ENCODE results near the gene RBL1.
"Not testable (repeated sequence)": the region's sequence is repeated elsewhere in the genome, so short reads cannot be mapped to it uniquely, and the experiment has no call there.

The RBL1 gene

GRCh38 chr20:36969051-36969450 is 126.7 kb downstream of the RBL1 start:
- Histone ChIP-seq H3K4me1 (ENCODE audit: control insufficient read depth, insufficient read depth, low read length, poor library complexity, severe bottlenecking) (no peaks in the 10 kb centered on the region), H3K9me3 (ENCODE audit: control insufficient read depth, low read length) (no peaks in the 10 kb centered on the region), H3K27ac (ENCODE audit: low read depth, low read length, severe bottlenecking) (no peak overlapping the region), H3K4me3 (ENCODE audit: extremely low read depth, insufficient read depth, low read length, poor library complexity, severe bottlenecking) (no peak overlapping the region), H3K36me3 (ENCODE audit: control insufficient read depth, insufficient read depth, low read length) (no peaks in the 10 kb centered on the region)
- WGBS, 2 experiments (ENCODE audit: insufficient coverage in 2 of 2): 95 to 100% methylated on average over 4 of the region's 4 CpGs

GRCh38 chr20:36967636-36968035 is 128.2 kb downstream of the RBL1 start:
- Histone ChIP-seq H3K36me3 (ENCODE audit: control insufficient read depth, insufficient read depth, low read length) (no peaks in the 10 kb centered on the region), H3K4me3 (ENCODE audit: extremely low read depth, insufficient read depth, low read length, poor library complexity, severe bottlenecking) (no peak overlapping the region), H3K27ac (ENCODE audit: low read depth, low read length, severe bottlenecking) (no peak overlapping the region), H3K4me1 (ENCODE audit: control insufficient read depth, insufficient read depth, low read length, poor library complexity, severe bottlenecking) (no peaks in the 10 kb centered on the region), H3K9me3 (ENCODE audit: control insufficient read depth, low read length) (peaks cover 6% of the 10 kb centered on the region)
- WGBS, 2 experiments (ENCODE audit: insufficient coverage in 2 of 2): 90 to 100% methylated on average over 1 to 4 of the region's 5 CpGs

GRCh38 chr20:36966965-36967364 is 128.8 kb downstream of the RBL1 start:
- not testable (repeated sequence) for H3K27ac ChIP-seq (ENCODE audit: low read depth, low read length, severe bottlenecking); H3K4me1 ChIP-seq (ENCODE audit: control insufficient read depth, insufficient read depth, low read length, poor library complexity, severe bottlenecking); H3K9me3 ChIP-seq (ENCODE audit: control insufficient read depth, low read length); H3K4me3 ChIP-seq (ENCODE audit: extremely low read depth, insufficient read depth, low read length, poor library complexity, severe bottlenecking); H3K36me3 ChIP-seq (ENCODE audit: control insufficient read depth, insufficient read depth, low read length)
- WGBS, 2 experiments (ENCODE audit: insufficient coverage in 2 of 2): 85 to 100% methylated on average over 3 of the region's 3 CpGs

- WGBS, 2 experiments (ENCODE audit: insufficient coverage in 2 of 2): 83 to 92% methylated on average over 6 to 7 of the region's 9 CpGs
- not testable (repeated sequence) for H3K4me3 ChIP-seq (ENCODE audit: extremely low read depth, insufficient read depth, low read length, poor library complexity, severe bottlenecking); H3K27ac ChIP-seq (ENCODE audit: low read depth, low read length, severe bottlenecking); H3K4me1 ChIP-seq (ENCODE audit: control insufficient read depth, insufficient read depth, low read length, poor library complexity, severe bottlenecking); H3K36me3 ChIP-seq (ENCODE audit: control insufficient read depth, insufficient read depth, low read length); H3K9me3 ChIP-seq (ENCODE audit: control insufficient read depth, low read length)
Observed at GRCh38 chr20:36962354-36962941, 133.3 kb downstream of the RBL1 start.

GRCh38 chr20:36959242-36959641 is 136.6 kb downstream of the RBL1 start:
- Histone ChIP-seq H3K36me3 (ENCODE audit: control insufficient read depth, insufficient read depth, low read length) (no peaks in the 10 kb centered on the region), H3K27ac (ENCODE audit: low read depth, low read length, severe bottlenecking) (no peak overlapping the region), H3K9me3 (ENCODE audit: control insufficient read depth, low read length) (peaks cover 9% of the 10 kb centered on the region), H3K4me3 (ENCODE audit: extremely low read depth, insufficient read depth, low read length, poor library complexity, severe bottlenecking) (no peak overlapping the region), H3K4me1 (ENCODE audit: control insufficient read depth, insufficient read depth, low read length, poor library complexity, severe bottlenecking) (no peaks in the 10 kb centered on the region)
- WGBS, 2 experiments (ENCODE audit: insufficient coverage in 2 of 2): 70 to 75% methylated on average over 3 of the region's 4 CpGs

- no peak overlapping the region for H3K27ac ChIP-seq (ENCODE audit: low read depth, low read length, severe bottlenecking)
- no peaks in the 10 kb centered on the region for H3K36me3 ChIP-seq (ENCODE audit: control insufficient read depth, insufficient read depth, low read length)
- H3K4me1 ChIP-seq (ENCODE audit: control insufficient read depth, insufficient read depth, low read length, poor library complexity, severe bottlenecking): no peaks in the 10 kb centered on the region
- 93 to 94% methylated on average over 10 of the region's 10 CpGs for WGBS, 2 experiments (ENCODE audit: insufficient coverage in 2 of 2)
- peaks cover 7% of the 10 kb centered on the region for H3K9me3 ChIP-seq (ENCODE audit: control insufficient read depth, low read length)
- no peak overlapping the region for H3K4me3 ChIP-seq (ENCODE audit: extremely low read depth, insufficient read depth, low read length, poor library complexity, severe bottlenecking)
Observed at GRCh38 chr20:36957875-36958667, 137.7 kb downstream of the RBL1 start.

- no peaks in the 10 kb centered on the region for H3K9me3 ChIP-seq (ENCODE audit: control insufficient read depth, low read length)
- no peak overlapping the region for H3K4me3 ChIP-seq (ENCODE audit: extremely low read depth, insufficient read depth, low read length, poor library complexity, severe bottlenecking)
- no peaks in the 10 kb centered on the region for H3K36me3 ChIP-seq (ENCODE audit: control insufficient read depth, insufficient read depth, low read length)
- no CpG with 5 or more reads among the region's 2 CpGs for WGBS, 2 experiments (ENCODE audit: insufficient coverage in 2 of 2)
- peaks cover 4% of the 10 kb centered on the region for H3K4me1 ChIP-seq (ENCODE audit: control insufficient read depth, insufficient read depth, low read length, poor library complexity, severe bottlenecking)
- no peak overlapping the region for H3K27ac ChIP-seq (ENCODE audit: low read depth, low read length, severe bottlenecking)
Observed at GRCh38 chr20:36956674-36957073, 139.1 kb downstream of the RBL1 start.

GRCh38 chr20:36956016-36956415 is 139.8 kb downstream of the RBL1 start:
- Histone ChIP-seq H3K36me3 (ENCODE audit: control insufficient read depth, insufficient read depth, low read length) (no peaks in the 10 kb centered on the region), H3K27ac (ENCODE audit: low read depth, low read length, severe bottlenecking) (no peak overlapping the region), H3K4me3 (ENCODE audit: extremely low read depth, insufficient read depth, low read length, poor library complexity, severe bottlenecking) (no peak overlapping the region), H3K4me1 (ENCODE audit: control insufficient read depth, insufficient read depth, low read length, poor library complexity, severe bottlenecking) (peaks cover 4% of the 10 kb centered on the region), H3K9me3 (ENCODE audit: control insufficient read depth, low read length) (no peaks in the 10 kb centered on the region)
- WGBS, 2 experiments (ENCODE audit: insufficient coverage in 2 of 2): 40% methylated on average over 2 of the region's 3 CpGs; no CpG with 5 or more reads in 1 of the 2 experiments

- Histone ChIP-seq H3K4me3 (ENCODE audit: extremely low read depth, insufficient read depth, low read length, poor library complexity, severe bottlenecking) (peak overlapping the region; percentile 78), H3K27ac (ENCODE audit: low read depth, low read length, severe bottlenecking) (no peak overlapping the region), H3K4me1 (ENCODE audit: control insufficient read depth, insufficient read depth, low read length, poor library complexity, severe bottlenecking) (peaks cover 4% of the 10 kb centered on the region), H3K9me3 (ENCODE audit: control insufficient read depth, low read length) (no peaks in the 10 kb centered on the region), H3K36me3 (ENCODE audit: control insufficient read depth, insufficient read depth, low read length) (no peaks in the 10 kb centered on the region)
- 15 to 17% methylated on average over 7 of the region's 11 CpGs for WGBS, 2 experiments (ENCODE audit: insufficient coverage in 2 of 2)
Observed at GRCh38 chr20:36951979-36952738, 143.6 kb downstream of the RBL1 start.

GRCh38 chr20:36951198-36951978 is 144.4 kb downstream of the RBL1 start, which contains the start of gene SAMHD1:
SAMHD1 (minus strand) TSS chr20:36951708; CDS start chr20:36951643, 65 bp downstream.
- Histone ChIP-seq H3K9me3 (ENCODE audit: control insufficient read depth, low read length) (no peaks in the 10 kb centered on the region), H3K4me1 (ENCODE audit: control insufficient read depth, insufficient read depth, low read length, poor library complexity, severe bottlenecking) (peaks cover 4% of the 10 kb centered on the region), H3K4me3 (ENCODE audit: extremely low read depth, insufficient read depth, low read length, poor library complexity, severe bottlenecking) (peak within 1 kb of the TSS; percentile 78), H3K27ac (ENCODE audit: low read depth, low read length, severe bottlenecking) (no peak within 1 kb of the TSS), H3K36me3 (ENCODE audit: control insufficient read depth, insufficient read depth, low read length) (no peaks in the 10 kb centered on the region)
- 0 to 1% methylated on average over 57 to 63 of the region's 66 CpGs for WGBS, 2 experiments (ENCODE audit: insufficient coverage in 2 of 2)

Data from mesodermal cell (in vitro differentiated cells).